DOHH2 (cell line): Measurements from ENCODE around the gene PNP.
A peak's percentile ranks its signal among the peaks of the same experiment; 100 is the strongest.

Source experiments
- H3F3A ChIP-seq: fragments of 200-600 bp; sonication (generic), shearing (Covaris generic); 2 replicates; pipeline ENCODE4 v1.6.0; 2016; ENCODE audit warnings: antibody characterized with exemption, mild to moderate bottlenecking; ENCODE audit not compliant: control insufficient read depth, insufficient read depth
- H3K27ac ChIP-seq: fragments of 200-600 bp; sonication (generic); 2 replicates; pipeline ENCODE4 v1.5.1; 2014; ENCODE audit warnings: low read depth, mild to moderate bottlenecking, low read length, moderate library complexity
- H3K27me3 ChIP-seq: fragments of 200-600 bp; sonication (generic); 2 replicates; pipeline ENCODE4 v1.6.1; 2014; ENCODE audit warnings: mild to moderate bottlenecking, low read length, mixed read lengths; ENCODE audit not compliant: control insufficient read depth
- H3K36me3 ChIP-seq: fragments of 200-600 bp; sonication (generic); 2 replicates; pipeline ENCODE4 v1.6.1; 2014; ENCODE audit warnings: mild to moderate bottlenecking, low read length, moderate library complexity, mixed read lengths; ENCODE audit not compliant: control insufficient read depth
- H3K4me1 ChIP-seq: fragments of 200-600 bp; sonication (generic); 2 replicates; pipeline ENCODE4 v1.6.1; 2014; ENCODE audit warnings: mild to moderate bottlenecking, low read length, mixed read lengths; ENCODE audit not compliant: control insufficient read depth
- H3K4me2 ChIP-seq: fragments of 200-600 bp; sonication (generic); 2 replicates; pipeline ENCODE4 v1.6.0; 2014; ENCODE audit warnings: mild to moderate bottlenecking, low read length, moderate library complexity
- H3K4me3 ChIP-seq: fragments of 200-600 bp; sonication (generic); 2 replicates; pipeline ENCODE4 v1.5.1; 2014; ENCODE audit warnings: mild to moderate bottlenecking, low read length, mixed read lengths
- H3K79me2 ChIP-seq: fragments of 200-600 bp; sonication (generic); 2 replicates; pipeline ENCODE4 v1.6.1; 2014; ENCODE audit warnings: mild to moderate bottlenecking, low read length, mixed read lengths; ENCODE audit not compliant: control insufficient read depth
- H3K9me2 ChIP-seq: fragments of 200-600 bp; sonication (generic); replicated peaks from 2 replicates; pipeline ENCODE4 v1.6.1; 2014; ENCODE audit warnings: mild to moderate bottlenecking, low read length, mixed read lengths; ENCODE audit not compliant: control insufficient read depth
- H3K9me3 ChIP-seq: fragments of 200-600 bp; sonication (generic); 2 replicates; pipeline ENCODE4 v1.6.1; 2014; ENCODE audit warnings: antibody characterized with exemption, low read length, mixed read lengths; ENCODE audit not compliant: control insufficient read depth, insufficient read depth
- H4K20me1 ChIP-seq: fragments of 200-600 bp; sonication (generic); 2 replicates; pipeline ENCODE4 v1.6.0; 2014; ENCODE audit warnings: low read depth, mild to moderate bottlenecking, antibody characterized with exemption, low read length, moderate library complexity; ENCODE audit not compliant: control insufficient read depth, insufficient read depth
- CTCF ChIP-seq: fragments of 200-600 bp; sonication (generic); IDR thresholded peaks from one replicate; pipeline ENCODE4 v1.5.1; 2014; ENCODE audit warnings: antibody characterized with exemption, mild to moderate bottlenecking, low read depth, low read length; ENCODE audit not compliant: poor library complexity, severe bottlenecking
- EZH2phosphoT487 ChIP-seq: fragments of 200-600 bp; sonication (generic); IDR thresholded peaks from 2 replicates; pipeline ENCODE4 v1.6.1; 2017; ENCODE audit warnings: borderline replicate concordance, mild to moderate bottlenecking, antibody characterized with exemption, low read length, moderate library complexity, mixed read lengths

Gene PNP

GRCh38 chr14:20428802-20429201 lies 40.4 kb upstream of the PNP start:
- Histone ChIP-seq H3K79me2 (no peaks in the 10 kb centered on the region), H3K4me2 (peak overlapping the region; percentile 95), H3K36me3 (no peaks in the 10 kb centered on the region), H3K9me3 (no peaks in the 10 kb centered on the region), H4K20me1 (no peaks in the 10 kb centered on the region), H3K4me1 (peaks cover 44% of the 10 kb centered on the region), H3K4me3 (peak overlapping the region; percentile 73), H3F3A (peaks cover 8% of the 10 kb centered on the region; the same call in 1 of the 2 replicates), H3K27me3 (no peaks in the 10 kb centered on the region), H3K9me2 (no peaks in the 10 kb centered on the region), H3K27ac (peak overlapping the region; percentile 92)
- TF ChIP-seq EZH2phosphoT487 (no peak), CTCF (no peak)

- no peaks in the 10 kb centered on the region for H3K79me2 ChIP-seq
- TF ChIP-seq CTCF = no peak
- H3K9me3 ChIP-seq = no peaks in the 10 kb centered on the region
- H3K27ac ChIP-seq = no peak overlapping the region
- no peaks in the 10 kb centered on the region for H4K20me1 ChIP-seq
- H3K4me2 ChIP-seq = no peak overlapping the region
- H3K4me3 ChIP-seq = no peak overlapping the region
- H3K9me2 ChIP-seq = no peaks in the 10 kb centered on the region
- H3K4me1 ChIP-seq = peaks cover 39% of the 10 kb centered on the region
- H3K36me3 ChIP-seq = no peaks in the 10 kb centered on the region
- H3F3A ChIP-seq = peaks cover 8% of the 10 kb centered on the region; the same call in 1 of the 2 replicates
- H3K27me3 ChIP-seq = no peaks in the 10 kb centered on the region
Observed at GRCh38 chr14:20429801-20430669, 39.2 kb upstream of the PNP start.

GRCh38 chr14:20434701-20435581 lies 34.3 kb upstream of the PNP start:
- Histone ChIP-seq H3K36me3 (no peaks in the 10 kb centered on the region), H4K20me1 (no peaks in the 10 kb centered on the region), H3K27ac (no peak overlapping the region), H3K79me2 (no peaks in the 10 kb centered on the region), H3K9me3 (no peaks in the 10 kb centered on the region), H3K27me3 (no peaks in the 10 kb centered on the region), H3K9me2 (no peaks in the 10 kb centered on the region), H3K4me3 (no peak overlapping the region), H3F3A (no peaks in the 10 kb centered on the region), H3K4me1 (peaks cover 18% of the 10 kb centered on the region), H3K4me2 (no peak overlapping the region)
- no peak for TF ChIP-seq CTCF
- TF ChIP-seq EZH2phosphoT487 = no peak
